SK-N-SH treated with all-trans-retinoic acid at 6 μM for 48 hours (cell line): ENCODE data around the gene ADGRG7.
A peak's percentile ranks its signal among the peaks of the same experiment; 100 is the strongest.

Source experiments
- CSRNP3 ChIP-seq: fragments of 250-450 bp; sonication (Bioruptor Pico); IDR thresholded peaks from 2 replicates; pipeline ENCODE4 v1.5.1; 2021; ENCODE audit warnings: mild to moderate bottlenecking, moderate library complexity
- GLIS3 ChIP-seq: fragments of 250-450 bp; sonication (Bioruptor Pico); IDR thresholded peaks from 2 replicates; pipeline ENCODE4 v1.5.0; 2020; ENCODE audit warnings: mild to moderate bottlenecking, moderate library complexity
- ISL1 ChIP-seq: fragments of 250-450 bp; sonication (Bioruptor Pico); IDR thresholded peaks from 2 replicates; pipeline ENCODE4 v2.1.2; 2022; ENCODE audit warnings: mild to moderate bottlenecking, moderate library complexity
- OSR1 ChIP-seq: fragments of 250-450 bp; sonication (Bioruptor Pico); IDR thresholded peaks from 2 replicates; pipeline ENCODE4 v1.8.0; 2022; ENCODE audit warnings: moderate library complexity, mild to moderate bottlenecking, inconsistent platforms
- PATZ1 ChIP-seq: fragments of 250-450 bp; sonication (Bioruptor Pico); IDR thresholded peaks from 2 replicates; pipeline ENCODE4 v1.8.0; 2020; ENCODE audit warnings: mild to moderate bottlenecking, moderate library complexity, borderline replicate concordance
- SNAI2 ChIP-seq: fragments of 250-450 bp; sonication (Bioruptor Pico); IDR thresholded peaks from 2 replicates; pipeline ENCODE4 v1.5.0; 2020; ENCODE audit warnings: mild to moderate bottlenecking, moderate library complexity
- TCF4 ChIP-seq: fragments of 250-450 bp; sonication (Bioruptor Pico); IDR thresholded peaks from 2 replicates; pipeline ENCODE4 v1.8.0; 2021; ENCODE audit warnings: mild to moderate bottlenecking, moderate library complexity, borderline replicate concordance
- TSHZ2 ChIP-seq: fragments of 250-450 bp; sonication (Bioruptor Pico); IDR thresholded peaks from 2 replicates; pipeline ENCODE4 v1.5.0; 2020; ENCODE audit warnings: mild to moderate bottlenecking, moderate library complexity
- ZFP3 ChIP-seq: fragments of 250-450 bp; sonication (Bioruptor Pico); IDR thresholded peaks from 2 replicates; pipeline ENCODE4 v1.5.0; 2020; ENCODE audit warnings: mild to moderate bottlenecking, moderate library complexity
- ZFP30 ChIP-seq: fragments of 450-650 bp; formaldehyde crosslinking; IDR thresholded peaks from 2 replicates; pipeline ENCODE4 v1.5.0; 2022; ENCODE audit warnings: mild to moderate bottlenecking, moderate library complexity
- ZNF8 ChIP-seq: fragments of 450-650 bp; formaldehyde crosslinking; IDR thresholded peaks from 2 replicates; pipeline ENCODE4 v1.5.0; 2020; ENCODE audit warnings: mild to moderate bottlenecking, moderate library complexity

- TF ChIP-seq TCF4 (CRISPR knock-in tag) (no peak), PATZ1 (CRISPR knock-in tag) (no peak), ZNF8 (no peak), ZFP3 (no peak), SNAI2 (CRISPR knock-in tag) (no peak), CSRNP3 (CRISPR knock-in tag) (no peak), ZFP30 (CRISPR knock-in tag) (no peak), TSHZ2 (CRISPR knock-in tag) (no peak), GLIS3 (no peak), OSR1 (no peak), ISL1 (CRISPR knock-in tag) (0 out of 2 replicates have a peak, but pooled peaks have one; percentile 21)
Measured at GRCh38 chr3:100662113-100662823, 52.9 kb downstream of the ADGRG7 start.
